Neural cell (in vitro differentiated cells): ENCODE measurements around the gene DOCK2. TPM values are rescaled to one million over a fixed set of nuclear protein-coding genes. Genes with fewer than 3 reads are reported as not detected.

Experiments
- H2AFZ ChIP-seq: fragments of 200-600, 300-800 bp; sonication (generic), shearing (Covaris generic); 2 replicates; pipeline ENCODE4 v1.6.0; 2014; ENCODE audit warnings: low read depth, mild to moderate bottlenecking, antibody characterized with exemption, low read length, moderate library complexity
- H3F3A ChIP-seq: fragments of 200-600 bp; shearing (Covaris generic); 2 replicates; pipeline ENCODE4 v1.6.1; 2016; ENCODE audit warnings: mild to moderate bottlenecking, moderate library complexity, mixed read lengths, antibody characterized with exemption, low read length; ENCODE audit not compliant: insufficient read depth, poor library complexity, severe bottlenecking
- H3K27ac ChIP-seq: fragments of 200-600, 300-800 bp; sonication (generic), shearing (Covaris generic); 2 replicates; pipeline ENCODE4 v1.5.1; 2014; ENCODE audit warnings: mild to moderate bottlenecking, low read length, moderate library complexity
- H3K27me3 ChIP-seq: fragments of 300-800, 200-600 bp; sonication (generic), shearing (Covaris generic); 2 replicates; pipeline ENCODE4 v1.6.0; 2014; ENCODE audit warnings: mild to moderate bottlenecking, low read depth, low read length, moderate library complexity; ENCODE audit not compliant: insufficient read depth
- H3K36me3 ChIP-seq: fragments of 300-800, 200-600 bp; sonication (generic), shearing (Covaris generic); 2 replicates; pipeline ENCODE4 v1.5.1; 2014; ENCODE audit warnings: mild to moderate bottlenecking, antibody characterized with exemption, low read length, moderate library complexity; ENCODE audit not compliant: insufficient read depth
- H3K4me2 ChIP-seq: fragments of 300-800, 200-600 bp; sonication (generic), shearing (Covaris generic); 2 replicates; pipeline ENCODE4 v1.6.0; 2014; ENCODE audit warnings: mild to moderate bottlenecking, low read length
- H3K4me3 ChIP-seq: fragments of 300-800, 200-600 bp; sonication (generic), shearing (Covaris generic); 2 replicates; pipeline ENCODE4 v1.5.1; 2014; ENCODE audit warnings: mild to moderate bottlenecking, low read length, moderate library complexity
- H3K79me2 ChIP-seq: fragments of 200-600 bp; shearing (Covaris generic); replicated peaks from 2 replicates; pipeline ENCODE4 v1.6.0; 2014; ENCODE audit warnings: mild to moderate bottlenecking, low read length, moderate library complexity; ENCODE audit not compliant: insufficient read depth
- H3K9ac ChIP-seq: fragments of 300-800, 200-600 bp; sonication (generic), shearing (Covaris generic); 2 replicates; pipeline ENCODE4 v1.6.1; 2016; ENCODE audit warnings: mild to moderate bottlenecking, low read length, mixed read lengths
- H3K9me2 ChIP-seq: fragments of 200-600 bp; shearing (Covaris generic); 2 replicates; pipeline ENCODE4 v1.6.1; 2016; ENCODE audit warnings: mild to moderate bottlenecking, low read length, mixed read lengths; ENCODE audit not compliant: insufficient read depth
- H3K9me3 ChIP-seq: fragments of 200-600, 300-800 bp; sonication (generic), shearing (Covaris generic); 2 replicates; pipeline ENCODE4 v1.6.1; 2016; ENCODE audit warnings: mild to moderate bottlenecking, mixed run types, low read length, moderate library complexity, mixed read lengths
- H4K20me1 ChIP-seq: fragments of 200-600 bp; shearing (Covaris generic); 2 replicates; pipeline ENCODE4 v1.6.1; 2016; ENCODE audit warnings: mild to moderate bottlenecking, mixed run types; ENCODE audit not compliant: insufficient read depth
- EP300 ChIP-seq: fragments of 450-650 bp; conservative IDR thresholded peaks from 2 replicates; pipeline ENCODE4 v1.6.1; 2014; ENCODE audit warnings: antibody characterized with exemption, mild to moderate bottlenecking, moderate library complexity; ENCODE audit not compliant: poor library complexity, severe bottlenecking
- EZH2 ChIP-seq: fragments of 200-600, 300-800 bp; shearing (Covaris generic), sonication (generic); IDR thresholded peaks from 2 replicates; pipeline ENCODE4 v1.6.1; 2014; ENCODE audit warnings: antibody characterized with exemption, low read length, borderline replicate concordance, mild to moderate bottlenecking; ENCODE audit not compliant: insufficient read depth, poor library complexity, severe bottlenecking
- MXI1 ChIP-seq: fragments of 450-650 bp; conservative IDR thresholded peaks from 2 replicates; pipeline ENCODE4 v1.6.1; 2014; ENCODE audit warnings: antibody characterized with exemption, mild to moderate bottlenecking; ENCODE audit not compliant: poor library complexity, severe bottlenecking
- POLR2AphosphoS5 ChIP-seq: IDR thresholded peaks from 2 replicates; pipeline ENCODE4 v1.6.1; 2012
- RAD21 ChIP-seq: fragments of 450-650 bp; conservative IDR thresholded peaks from 2 replicates; pipeline ENCODE4 v1.6.1; 2014; ENCODE audit warnings: antibody characterized with exemption, mild to moderate bottlenecking, moderate library complexity
- REST ChIP-seq: IDR thresholded peaks from 2 replicates; pipeline ENCODE4 v1.6.1; 2012; ENCODE audit warnings: borderline replicate concordance
- SMC3 ChIP-seq: fragments of 450-650 bp; conservative IDR thresholded peaks from 2 replicates; pipeline ENCODE4 v1.6.1; 2014; ENCODE audit warnings: antibody characterized with exemption, mild to moderate bottlenecking, moderate library complexity; ENCODE audit not compliant: poor library complexity
- TAF1 ChIP-seq: IDR thresholded peaks from 2 replicates; pipeline ENCODE4 v1.6.1; 2012; ENCODE audit warnings: low read depth
- polyA plus RNA-seq: library from polyadenylated mRNA; depleted of rRNA; stranded (reverse); fragments of >200 nt; gene quantifications from 2 replicates; pipeline ENCODE4 v1.2.3, GENCODE V29; 2014
- TF ChIP-seq, protein P1 (sequence below): fragments of 450-650 bp; IDR thresholded peaks from 2 replicates; pipeline ENCODE4 v1.5.1; 2014; ENCODE audit warnings: antibody characterized with exemption, mild to moderate bottlenecking, moderate library complexity; ENCODE audit not compliant: poor library complexity, severe bottlenecking

DOCK2 gene
- polyA plus RNA-seq, 1 donor from 2014 or later = 0.15 TPM

GRCh38 chr5:169809281-169809680 is 172.2 kb downstream of the DOCK2 start:
- H3K9me3 ChIP-seq = no peaks in the 10 kb centered on the region
- H3K4me2 ChIP-seq = no peak overlapping the region
- TF ChIP-seq POLR2AphosphoS5 = no peak
- no peak for TF ChIP-seq TAF1
- no peak for TF ChIP-seq MXI1
- no peak for TF ChIP-seq RAD21
- TF ChIP-seq SMC3 = no peak
- TF ChIP-seq, protein P1, sequence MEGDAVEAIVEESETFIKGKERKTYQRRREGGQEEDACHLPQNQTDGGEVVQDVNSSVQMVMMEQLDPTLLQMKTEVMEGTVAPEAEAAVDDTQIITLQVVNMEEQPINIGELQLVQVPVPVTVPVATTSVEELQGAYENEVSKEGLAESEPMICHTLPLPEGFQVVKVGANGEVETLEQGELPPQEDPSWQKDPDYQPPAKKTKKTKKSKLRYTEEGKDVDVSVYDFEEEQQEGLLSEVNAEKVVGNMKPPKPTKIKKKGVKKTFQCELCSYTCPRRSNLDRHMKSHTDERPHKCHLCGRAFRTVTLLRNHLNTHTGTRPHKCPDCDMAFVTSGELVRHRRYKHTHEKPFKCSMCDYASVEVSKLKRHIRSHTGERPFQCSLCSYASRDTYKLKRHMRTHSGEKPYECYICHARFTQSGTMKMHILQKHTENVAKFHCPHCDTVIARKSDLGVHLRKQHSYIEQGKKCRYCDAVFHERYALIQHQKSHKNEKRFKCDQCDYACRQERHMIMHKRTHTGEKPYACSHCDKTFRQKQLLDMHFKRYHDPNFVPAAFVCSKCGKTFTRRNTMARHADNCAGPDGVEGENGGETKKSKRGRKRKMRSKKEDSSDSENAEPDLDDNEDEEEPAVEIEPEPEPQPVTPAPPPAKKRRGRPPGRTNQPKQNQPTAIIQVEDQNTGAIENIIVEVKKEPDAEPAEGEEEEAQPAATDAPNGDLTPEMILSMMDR = no peak
- TF ChIP-seq EP300 = no peak
- TF ChIP-seq EZH2 = no peak
- TF ChIP-seq REST = no peak
- H2AFZ ChIP-seq = no peak overlapping the region
- H3K9ac ChIP-seq = no peak overlapping the region
- H3K27me3 ChIP-seq = no peaks in the 10 kb centered on the region
- H3K4me3 ChIP-seq = no peak overlapping the region
- no peaks in the 10 kb centered on the region for H3K9me2 ChIP-seq
- no peaks in the 10 kb centered on the region for H4K20me1 ChIP-seq
- H3K36me3 ChIP-seq = no peaks in the 10 kb centered on the region
- no peaks in the 10 kb centered on the region for H3F3A ChIP-seq
- H3K79me2 ChIP-seq = no peaks in the 10 kb centered on the region
- no peak overlapping the region for H3K27ac ChIP-seq

- H3K9me3 ChIP-seq = no peaks in the 10 kb centered on the region
- no peak overlapping the region for H3K4me2 ChIP-seq
These were observed 173.4 kb downstream of the DOCK2 start for GRCh38 chr5:169810524-169810923.

More at GRCh38 chr5:169810524-169810923, 173.4 kb downstream of the DOCK2 start:
- Histone ChIP-seq H2AFZ (no peak overlapping the region), H3K27me3 (no peaks in the 10 kb centered on the region), H3K9me2 (no peaks in the 10 kb centered on the region), H3K36me3 (no peaks in the 10 kb centered on the region), H3K4me3 (no peak overlapping the region), H3F3A (no peaks in the 10 kb centered on the region), H3K27ac (no peak overlapping the region), H3K79me2 (no peaks in the 10 kb centered on the region), H3K9ac (no peak overlapping the region), H4K20me1 (no peaks in the 10 kb centered on the region)
- TF ChIP-seq MXI1 = no peak
- no peak for TF ChIP-seq REST
- TF ChIP-seq EP300 = no peak
- no peak for TF ChIP-seq SMC3
- TF ChIP-seq EZH2 = no peak
- no peak for TF ChIP-seq POLR2AphosphoS5
- no peak for TF ChIP-seq TAF1
- TF ChIP-seq, protein P1 = no peak
- no peak for TF ChIP-seq RAD21
